K562 (cell line): Measurements from ENCODE around the gene SUFU. TPM values are rescaled to one million over a fixed set of nuclear protein-coding genes. Genes with fewer than 3 reads are reported as not detected.

Source experiments
- ATAC-seq: fragments of 200-7000 bp; cut with Tn5 transposase; 3 replicates; pipeline ENCODE4 v1.9.1; 2020; ENCODE audit warnings: moderate library complexity
- BruUV-seq: library from RNA; stranded (reverse); fragments of 400-500 nt; replicated peaks from 2 replicates; lab custom pipeline; 2021; lab: Mats Ljungman, UMichigan
- CTCF ChIA-PET: fragments of 300-600 bp; formaldehyde crosslinking; extraction: SDS; loops from one replicate; lab custom pipeline; 2021; ENCODE audit warnings: low intra/inter-chr PET ratio; lab: Yijun Ruan, JAX
- POLR2A ChIA-PET: fragments of 300-600, 350-650 bp; sonication (Branson Sonifier 250); formaldehyde crosslinking; extraction: SDS; loops from one replicate; lab custom pipeline; 2021; ENCODE audit warnings: antibody characterized with exemption, inconsistent platforms; lab: Yijun Ruan, JAX
- DNase-seq, 4 experiments: peaks; one replicate each; pipeline versions ENCODE4 v3.0.0 to v3.0.0-alpha.2; 2011 to 2018; ENCODE audit warnings: low spot score in 3 of 4, mixed read lengths in 3 of 4; ENCODE audit errors: extremely low read depth in 1 of 4
- FAIRE-seq: peaks from 2 replicates; lab custom pipeline; 2011; peaks lifted over from hg19 to GRCh38; lab: Jason Lieb, UNC
- H2AFZ ChIP-seq: 2 replicates; pipeline ENCODE4 v1.6.0; 2011; ENCODE audit warnings: low read depth, low read length, control low read depth, inconsistent platforms
- H3K27ac ChIP-seq: fragments of 200-600 bp; 3 replicates; pipeline ENCODE4 v1.8.0; 2011; ENCODE audit warnings: low read depth, mild to moderate bottlenecking, control low read depth, inconsistent platforms, low read length, moderate library complexity, mixed read lengths; ENCODE audit errors: extremely low read depth
- H3K27me3 ChIP-seq, 2 experiments: fragments of 300-600 bp in 1 of 2; 2 replicates in 1 of 2; 3 replicates in 1 of 2; pipeline versions ENCODE4 v1.6.0 to v1.8.0; 2011; ENCODE audit warnings: inconsistent platforms in 2 of 2, low read length in 2 of 2, mild to moderate bottlenecking in 1 of 2, mixed read lengths in 1 of 2, moderate library complexity in 1 of 2; ENCODE audit not compliant: control insufficient read depth in 2 of 2, insufficient read depth in 2 of 2
- H3K36me3 ChIP-seq: fragments of 300-600 bp; 3 replicates; pipeline ENCODE4 v1.8.0; 2011; ENCODE audit warnings: mild to moderate bottlenecking, low read length, inconsistent platforms; ENCODE audit not compliant: control insufficient read depth, insufficient read depth
- H3K4me1 ChIP-seq, 2 experiments: fragments of 200-600 bp in 1 of 2; replicated peaks in 1 of 2; 2 replicates in 1 of 2; 3 replicates in 1 of 2; pipeline versions ENCODE4 v1.5.1 to v1.8.0; 2011; ENCODE audit warnings: inconsistent platforms in 2 of 2, low read length in 2 of 2, mild to moderate bottlenecking in 1 of 2, mixed read lengths in 1 of 2, moderate library complexity in 1 of 2; ENCODE audit not compliant: control insufficient read depth in 2 of 2, insufficient read depth in 2 of 2
- H3K4me2 ChIP-seq: 2 replicates; pipeline ENCODE4 v1.6.1; 2011; ENCODE audit warnings: low read length, control low read depth, inconsistent platforms, mixed read lengths; ENCODE audit not compliant: insufficient read depth
- H3K4me3 ChIP-seq: fragments of 200-600 bp; sonication (generic), shearing (Covaris generic); 2 replicates; pipeline ENCODE4 v1.5.1; 2016; ENCODE audit warnings: control low read depth, inconsistent platforms
- H3K79me2 ChIP-seq: fragments of 200-600 bp; 3 replicates; pipeline ENCODE4 v1.8.0; 2011; ENCODE audit warnings: low read length, inconsistent platforms; ENCODE audit not compliant: control insufficient read depth, insufficient read depth
- H3K9ac ChIP-seq, 2 experiments: 2 replicates each; pipeline versions ENCODE4 v1.6.0 to v1.6.1; 2011; ENCODE audit warnings: low read depth in 2 of 2, low read length in 2 of 2, control low read depth in 1 of 2, inconsistent platforms in 1 of 2, mild to moderate bottlenecking in 1 of 2, mixed read lengths in 1 of 2; ENCODE audit not compliant: insufficient read depth in 1 of 2
- H3K9me1 ChIP-seq: one replicate; pipeline ENCODE4 v1.6.0; 2011; ENCODE audit warnings: inconsistent platforms, mild to moderate bottlenecking, low read length, moderate library complexity; ENCODE audit not compliant: control insufficient read depth, insufficient read depth
- H3K9me3 ChIP-seq: replicated peaks from 2 replicates; pipeline ENCODE4 v1.5.1; 2011; ENCODE audit warnings: low read depth, low read length, inconsistent platforms; ENCODE audit not compliant: control insufficient read depth, insufficient read depth
- H4K20me1 ChIP-seq: replicated peaks from 2 replicates; pipeline ENCODE4 v1.6.1; 2011; ENCODE audit warnings: low read length, inconsistent platforms, mixed read lengths; ENCODE audit not compliant: control insufficient read depth, insufficient read depth
- ARID4B ChIP-seq: sonication (generic); formaldehyde crosslinking; IDR thresholded peaks from 2 replicates; pipeline ENCODE4 v1.8.0; 2022; ENCODE audit warnings: mild to moderate bottlenecking, missing genetic modification reagents
- EWSR1 ChIP-seq: fragments of 450-650 bp; IDR thresholded peaks from 2 replicates; pipeline ENCODE4 v1.6.1; 2018; ENCODE audit warnings: borderline replicate concordance, mild to moderate bottlenecking, low read depth, moderate library complexity; ENCODE audit not compliant: partially characterized antibody
- GATAD2A ChIP-seq: fragments of 450-650 bp; IDR thresholded peaks from 2 replicates; pipeline ENCODE4 v1.6.1; 2017
- HDAC2 ChIP-seq: fragments of 450-650 bp; IDR thresholded peaks from 2 replicates; pipeline ENCODE4 v1.6.1; 2016; ENCODE audit warnings: mild to moderate bottlenecking
- KLF13 ChIP-seq: fragments of 450-650 bp; IDR thresholded peaks from 2 replicates; pipeline ENCODE4 v1.6.1; 2016; ENCODE audit warnings: missing genetic modification characterization, low read depth, mild to moderate bottlenecking, missing compliant biosample characterization, moderate library complexity, borderline replicate concordance
- MCM2 ChIP-seq: fragments of 450-650 bp; IDR thresholded peaks from 2 replicates; pipeline ENCODE4 v1.6.1; 2017; ENCODE audit warnings: low read depth, mild to moderate bottlenecking
- SIX5 ChIP-seq, 2 experiments: IDR thresholded peaks; 2 replicates each; pipeline ENCODE4 v1.6.1; 2011; ENCODE audit warnings: low read length in 2 of 2, borderline replicate concordance in 1 of 2, low read depth in 1 of 2, mild to moderate bottlenecking in 1 of 2, moderate library complexity in 1 of 2; ENCODE audit not compliant: insufficient read depth in 1 of 2
- SMARCA5 ChIP-seq: fragments of 450-650 bp; IDR thresholded peaks from 2 replicates; pipeline ENCODE4 v1.6.1; 2016
- TCFL5 ChIP-seq: fragments of 250-450 bp; sonication (Bioruptor Pico); conservative IDR thresholded peaks from 2 replicates; pipeline ENCODE4 v1.6.1; 2021; ENCODE audit warnings: mild to moderate bottlenecking, moderate library complexity, matching md5 sums
- WGBS: fragments of 100-300 bp; shearing (Covaris generic); methylation state at CpG from one replicate; pipeline ENCODE4 v1.1.6; 2016; ENCODE audit warnings: low coverage, mixed read lengths; ENCODE audit not compliant: insufficient coverage; ENCODE audit errors: missing lambda C conversion rate; 5-methylcytosine and 5-hydroxymethylcytosine counted together
- in situ Hi-C: fragments of 300-500 bp; cut with MboI; formaldehyde crosslinking; loops from 4 replicates; pipeline ENCODE4 v1.15.0; 2018; ENCODE audit warnings: inconsistent platforms, mixed read lengths
- intact Hi-C: fragments of 100-400 bp; cut with micrococcal nuclease; formaldehyde crosslinking; loops from 2 replicates; pipeline ENCODE4 v1.14.2; 2022
- polyA plus RNA-seq, 8 experiments: library from polyadenylated mRNA; depleted of rRNA in 4 of 8; stranded (reverse) in 5 of 8; unstranded in 3 of 8; fragments of >200 nt; fragmentation: Nextera tagmentation in 2 of 8; fragmentation: Illumina TruSeq in 1 of 8; extraction: Ambion mirVana in 2 of 8; extraction: Trizol in 1 of 8; gene quantifications; 2 replicates each; pipeline versions ENCODE4 v1.2.1 to v1.2.3, GENCODE V29; 2011 to 2014; ENCODE audit warnings: inconsistent platforms in 1 of 8, missing spikeins in 1 of 8
- total RNA-seq, 7 experiments: library from RNA; depleted of rRNA in 6 of 7; stranded (reverse); fragments of >200 nt in 6 of 7; fragmentation: Illumina TruSeq in 2 of 7; extraction: Trizol in 2 of 7; gene quantifications; 2 replicates each; pipeline versions ENCODE4 v1.2.1 to v1.2.3, GENCODE V29; 2011 to 2021; ENCODE audit warnings: low replicate concordance in 1 of 7

SUFU gene
- total and polyA plus RNA-seq, 9 of the 15 experiments (the other 6 are each of a cell fraction or from before 2014, with no cell fraction given), result 0.59 to 6.3 (median 0.82) TPM

GRCh38 chr10:102613785-102614184, 110.0 kb downstream of the SUFU start:
- peaks cover 0 to 21% of the 10 kb centered on the region in 2 experiments; a peak in 4 of 5 replicates for H3K4me1 ChIP-seq
- no peaks in the 10 kb centered on the region for H3K79me2 ChIP-seq
- H4K20me1 ChIP-seq, result no peaks in the 10 kb centered on the region
- H3K27ac ChIP-seq, result no peak overlapping the region
- no peak overlapping the region for H3K4me3 ChIP-seq
- CTCF ChIA-PET, result no interaction called here
- peak overlapping the region in 1 of 2 experiments; percentile 17; a peak in 1 of 4 replicates for H3K9ac ChIP-seq
- ATAC-seq (no peak), FAIRE-seq (no peak), DNase-seq (no peak)
- WGBS, result 70% methylated on average over 8 of the region's 8 CpGs
- intact Hi-C loops (no loop called here), in situ Hi-C loops (loop anchor here (25.0 kb wide), 1 partner anchor 776 kb away; the partner anchor contains the start of gene KCNIP2)
- no peaks in the 10 kb centered on the region for H3K27me3 ChIP-seq
- peaks cover 6% of the 10 kb centered on the region; the same call in 2 of the 3 replicates for H3K36me3 ChIP-seq
- H3K9me3 ChIP-seq, result no peaks in the 10 kb centered on the region
- peaks cover 2% of the 10 kb centered on the region for H3K9me1 ChIP-seq
- BruUV-seq, result no TSS peak
- H3K4me2 ChIP-seq, result no peak overlapping the region
- POLR2A ChIA-PET, result interaction anchor here (0.9 to 2.5 kb wide), 3 partner anchors 8 to 14 kb away, joined by 3 to 10 read pairs (median 4); no protein-coding TSS in a partner anchor
- TF ChIP-seq GATAD2A, result no peak
- no peak overlapping the region for H2AFZ ChIP-seq

GRCh38 chr10:102614888-102615287, 111.1 kb downstream of the SUFU start:
- no peaks in the 10 kb centered on the region for H3K27me3 ChIP-seq
- H3K9me3 ChIP-seq, result no peaks in the 10 kb centered on the region
- no peak overlapping the region for H2AFZ ChIP-seq
- FAIRE-seq (no peak), ATAC-seq (no peak), DNase-seq (no peak)
- H3K27ac ChIP-seq, result no peak overlapping the region
- no peaks in the 10 kb centered on the region for H3K79me2 ChIP-seq
- H3K4me3 ChIP-seq, result no peak overlapping the region
- no TSS peak for BruUV-seq
- ChIA-PET POLR2A (interaction anchor here (1.1 to 1.6 kb wide), 2 partner anchors 10 to 164 kb away, joined by 4 read pairs; partner anchors contain the start of gene C10orf95), CTCF (no interaction called here)
- no peak overlapping the region for H3K4me2 ChIP-seq
- WGBS, result 93% methylated on average over 4 of the region's 5 CpGs
- in situ Hi-C loops, result loop anchor here (25.0 kb wide), 1 partner anchor 778 kb away; the partner anchor contains the start of gene KCNIP2
- peaks cover 0 to 29% of the 10 kb centered on the region in 2 experiments; a peak in 4 of 5 replicates for H3K4me1 ChIP-seq
- no peaks in the 10 kb centered on the region for H4K20me1 ChIP-seq
- H3K9ac ChIP-seq, result no peak overlapping the region
- intact Hi-C loops, result no loop called here
- H3K36me3 ChIP-seq, result peaks cover 6% of the 10 kb centered on the region; the same call in 2 of the 3 replicates
- H3K9me1 ChIP-seq, result peaks cover 2% of the 10 kb centered on the region
- TF ChIP-seq HDAC2 (no peak), EWSR1 (no peak), TCFL5 (no peak), SMARCA5 (no peak), MCM2 (no peak), SIX5 (IDR thresholded peaks at IDR 0.05; ENCODE audit: borderline replicate concordance in 1 of 2, insufficient read depth in 1 of 2, low read depth in 1 of 2, low read length in 2 of 2) (no peak), KLF13 (tag) (no peak), ARID4B (no peak)
